DMS153 treated with DMSO at 0.1 percent for 48 hours (cell line): ENCODE data around the gene NKTR.

Source experiments
- DNase-seq: peaks from one replicate; lab custom pipeline; 2025; ENCODE audit not compliant: unreplicated experiment; lab: John Stamatoyannopoulos, UW

The NKTR gene

GRCh38 chr3:42649006-42649405, 48.5 kb downstream of the NKTR start:
- no peak for DNase-seq

- DNase-seq: no peak
Measured at GRCh38 chr3:42649783-42650182, 49.3 kb downstream of the NKTR start.

- no peak for DNase-seq
Measured at GRCh38 chr3:42651248-42652091, 51.0 kb downstream of the NKTR start.

GRCh38 chr3:42652251-42652610, 51.7 kb downstream of the NKTR start:
- no peak for DNase-seq

GRCh38 chr3:42652611-42653302, 52.3 kb downstream of the NKTR start:
- DNase-seq: no peak

- DNase-seq: no peak
Measured at GRCh38 chr3:42653303-42653559, 52.7 kb downstream of the NKTR start.

- DNase-seq: no peak
Measured at GRCh38 chr3:42653560-42654330, 53.3 kb downstream of the NKTR start, which contains the start of gene ZBTB47. ZBTB47 (plus strand) TSS chr3:42653697; CDS start chr3:42658356, 4,659 bp downstream.

GRCh38 chr3:42654331-42655201, 54.1 kb downstream of the NKTR start:
- DNase-seq: no peak

GRCh38 chr3:42655331-42655888, 54.9 kb downstream of the NKTR start:
- no peak for DNase-seq

GRCh38 chr3:42655980-42656679, 55.6 kb downstream of the NKTR start:
- no peak for DNase-seq

- no peak for DNase-seq
Measured at GRCh38 chr3:42656680-42657610, 56.5 kb downstream of the NKTR start.

- no peak for DNase-seq
Measured at GRCh38 chr3:42657675-42658074, 57.2 kb downstream of the NKTR start.

- DNase-seq: no peak
Measured at GRCh38 chr3:42658091-42658770, 57.7 kb downstream of the NKTR start.

- DNase-seq: no peak
Measured at GRCh38 chr3:42658771-42659390, 58.4 kb downstream of the NKTR start.

- no peak for DNase-seq
Measured at GRCh38 chr3:42659451-42660130, 59.1 kb downstream of the NKTR start.

GRCh38 chr3:42660131-42660715, 59.7 kb downstream of the NKTR start:
- no peak for DNase-seq

- DNase-seq: no peak
Measured at GRCh38 chr3:42660898-42661297, 60.4 kb downstream of the NKTR start.
